ENCODE data around the gene HTR3A.

HTR3A gene

DNA sequence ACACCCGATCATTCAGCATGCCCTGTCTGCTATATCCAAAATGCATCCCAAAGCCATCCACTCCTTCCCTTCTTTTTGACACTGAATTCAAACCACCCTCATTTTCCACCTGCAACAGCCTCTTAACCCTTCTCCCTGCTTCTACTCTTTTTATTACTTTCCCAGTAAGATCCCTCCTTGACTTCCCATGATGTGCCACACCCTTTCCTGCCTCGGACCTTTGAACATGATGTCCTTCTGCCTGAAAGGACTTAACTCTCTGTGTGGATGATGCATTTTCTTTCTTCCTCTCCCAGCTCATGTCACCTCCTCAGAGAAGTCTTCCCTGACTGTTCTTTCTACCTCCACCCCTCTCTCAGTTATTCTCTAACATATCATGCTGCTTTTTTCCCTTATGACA lies 36.5 kb downstream of the HTR3A start (continued):
- TF ChIP-seq, protein P1, sequence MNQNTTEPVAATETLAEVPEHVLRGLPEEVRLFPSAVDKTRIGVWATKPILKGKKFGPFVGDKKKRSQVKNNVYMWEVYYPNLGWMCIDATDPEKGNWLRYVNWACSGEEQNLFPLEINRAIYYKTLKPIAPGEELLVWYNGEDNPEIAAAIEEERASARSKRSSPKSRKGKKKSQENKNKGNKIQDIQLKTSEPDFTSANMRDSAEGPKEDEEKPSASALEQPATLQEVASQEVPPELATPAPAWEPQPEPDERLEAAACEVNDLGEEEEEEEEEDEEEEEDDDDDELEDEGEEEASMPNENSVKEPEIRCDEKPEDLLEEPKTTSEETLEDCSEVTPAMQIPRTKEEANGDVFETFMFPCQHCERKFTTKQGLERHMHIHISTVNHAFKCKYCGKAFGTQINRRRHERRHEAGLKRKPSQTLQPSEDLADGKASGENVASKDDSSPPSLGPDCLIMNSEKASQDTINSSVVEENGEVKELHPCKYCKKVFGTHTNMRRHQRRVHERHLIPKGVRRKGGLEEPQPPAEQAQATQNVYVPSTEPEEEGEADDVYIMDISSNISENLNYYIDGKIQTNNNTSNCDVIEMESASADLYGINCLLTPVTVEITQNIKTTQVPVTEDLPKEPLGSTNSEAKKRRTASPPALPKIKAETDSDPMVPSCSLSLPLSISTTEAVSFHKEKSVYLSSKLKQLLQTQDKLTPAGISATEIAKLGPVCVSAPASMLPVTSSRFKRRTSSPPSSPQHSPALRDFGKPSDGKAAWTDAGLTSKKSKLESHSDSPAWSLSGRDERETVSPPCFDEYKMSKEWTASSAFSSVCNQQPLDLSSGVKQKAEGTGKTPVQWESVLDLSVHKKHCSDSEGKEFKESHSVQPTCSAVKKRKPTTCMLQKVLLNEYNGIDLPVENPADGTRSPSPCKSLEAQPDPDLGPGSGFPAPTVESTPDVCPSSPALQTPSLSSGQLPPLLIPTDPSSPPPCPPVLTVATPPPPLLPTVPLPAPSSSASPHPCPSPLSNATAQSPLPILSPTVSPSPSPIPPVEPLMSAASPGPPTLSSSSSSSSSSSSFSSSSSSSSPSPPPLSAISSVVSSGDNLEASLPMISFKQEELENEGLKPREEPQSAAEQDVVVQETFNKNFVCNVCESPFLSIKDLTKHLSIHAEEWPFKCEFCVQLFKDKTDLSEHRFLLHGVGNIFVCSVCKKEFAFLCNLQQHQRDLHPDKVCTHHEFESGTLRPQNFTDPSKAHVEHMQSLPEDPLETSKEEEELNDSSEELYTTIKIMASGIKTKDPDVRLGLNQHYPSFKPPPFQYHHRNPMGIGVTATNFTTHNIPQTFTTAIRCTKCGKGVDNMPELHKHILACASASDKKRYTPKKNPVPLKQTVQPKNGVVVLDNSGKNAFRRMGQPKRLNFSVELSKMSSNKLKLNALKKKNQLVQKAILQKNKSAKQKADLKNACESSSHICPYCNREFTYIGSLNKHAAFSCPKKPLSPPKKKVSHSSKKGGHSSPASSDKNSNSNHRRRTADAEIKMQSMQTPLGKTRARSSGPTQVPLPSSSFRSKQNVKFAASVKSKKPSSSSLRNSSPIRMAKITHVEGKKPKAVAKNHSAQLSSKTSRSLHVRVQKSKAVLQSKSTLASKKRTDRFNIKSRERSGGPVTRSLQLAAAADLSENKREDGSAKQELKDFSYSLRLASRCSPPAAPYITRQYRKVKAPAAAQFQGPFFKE (tag by site-specific recombination; IDR thresholded peaks at IDR 0.05; ENCODE audit: borderline replicate concordance) = no peak
- TF ChIP-seq REPIN1 (tag by site-specific recombination; IDR thresholded peaks at IDR 0.05; ENCODE audit: low read depth) (no peak), ZBTB8A (tag by site-specific recombination; IDR thresholded peaks at IDR 0.05) (no peak), EGR2 (tag by site-specific recombination; IDR thresholded peaks at IDR 0.05; ENCODE audit: low read depth) (no peak)
- TF ChIP-seq, protein P2, sequence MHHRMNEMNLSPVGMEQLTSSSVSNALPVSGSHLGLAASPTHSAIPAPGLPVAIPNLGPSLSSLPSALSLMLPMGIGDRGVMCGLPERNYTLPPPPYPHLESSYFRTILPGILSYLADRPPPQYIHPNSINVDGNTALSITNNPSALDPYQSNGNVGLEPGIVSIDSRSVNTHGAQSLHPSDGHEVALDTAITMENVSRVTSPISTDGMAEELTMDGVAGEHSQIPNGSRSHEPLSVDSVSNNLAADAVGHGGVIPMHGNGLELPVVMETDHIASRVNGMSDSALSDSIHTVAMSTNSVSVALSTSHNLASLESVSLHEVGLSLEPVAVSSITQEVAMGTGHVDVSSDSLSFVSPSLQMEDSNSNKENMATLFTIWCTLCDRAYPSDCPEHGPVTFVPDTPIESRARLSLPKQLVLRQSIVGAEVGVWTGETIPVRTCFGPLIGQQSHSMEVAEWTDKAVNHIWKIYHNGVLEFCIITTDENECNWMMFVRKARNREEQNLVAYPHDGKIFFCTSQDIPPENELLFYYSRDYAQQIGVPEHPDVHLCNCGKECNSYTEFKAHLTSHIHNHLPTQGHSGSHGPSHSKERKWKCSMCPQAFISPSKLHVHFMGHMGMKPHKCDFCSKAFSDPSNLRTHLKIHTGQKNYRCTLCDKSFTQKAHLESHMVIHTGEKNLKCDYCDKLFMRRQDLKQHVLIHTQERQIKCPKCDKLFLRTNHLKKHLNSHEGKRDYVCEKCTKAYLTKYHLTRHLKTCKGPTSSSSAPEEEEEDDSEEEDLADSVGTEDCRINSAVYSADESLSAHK (tag by site-specific recombination; IDR thresholded peaks at IDR 0.05) = no peak

DNA sequence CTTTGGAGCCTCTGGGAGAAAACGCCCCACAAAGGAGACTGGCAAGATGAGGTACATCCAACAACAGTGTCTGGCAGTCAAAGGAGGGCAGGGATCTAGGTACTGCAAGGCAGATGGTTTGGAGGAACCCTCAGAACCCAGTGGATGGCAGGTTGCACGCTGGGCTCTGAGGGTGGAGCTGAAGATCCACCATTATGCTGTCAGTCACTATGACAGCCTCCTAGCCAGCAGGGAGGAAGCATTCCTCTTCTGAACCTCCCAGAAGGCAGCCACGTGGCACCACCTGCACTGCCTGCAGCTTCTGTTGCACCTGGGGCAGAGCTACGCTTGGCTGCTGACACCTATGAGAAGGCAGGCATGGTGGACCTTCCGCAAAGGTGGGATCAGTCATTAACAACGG lies 40.2 kb downstream of the HTR3A start:
- Histone ChIP-seq H3K27ac (ENCODE audit: extremely low read depth, low read depth, low read length) (no peak overlapping the region), H3K36me3 (ENCODE audit: control insufficient read depth in 2 of 2, insufficient read depth in 1 of 2, low read length in 2 of 2) (no peaks in the 10 kb centered on the region), H3K9me3 (ENCODE audit: control insufficient read depth, insufficient read depth, low read depth, low read length) (no peaks in the 10 kb centered on the region), H3K4me1 (ENCODE audit: control insufficient read depth, insufficient read depth, low read length) (no peaks in the 10 kb centered on the region), H3K4me3 (ENCODE audit: low read depth, low read length) (no peak overlapping the region)
- POLR2A ChIA-PET = interaction anchor here (0.7 kb wide), 1 partner anchor 166 kb away, joined by 3 read pairs; no protein-coding TSS in a partner anchor
- TF ChIP-seq ZNF664 (tag by site-specific recombination; IDR thresholded peaks at IDR 0.05) (no peak), KLF10 (tag by site-specific recombination; IDR thresholded peaks at IDR 0.05) (no peak), GLI2 (tag by site-specific recombination; IDR thresholded peaks at IDR 0.05; ENCODE audit: borderline replicate concordance, low read depth) (no peak), ZNF544 (tag by site-specific recombination; IDR thresholded peaks at IDR 0.05) (no peak), ZFP3 (tag by site-specific recombination; IDR thresholded peaks at IDR 0.05; ENCODE audit: low read depth) (no peak), ZNF677 (tag by site-specific recombination; IDR thresholded peaks at IDR 0.05) (no peak), ZNF394 (tag by site-specific recombination; IDR thresholded peaks at IDR 0.05; ENCODE audit: borderline replicate concordance) (no peak), ZNF175 (tag by site-specific recombination; IDR thresholded peaks at IDR 0.05) (no peak), IKZF3 (tag by site-specific recombination; IDR thresholded peaks at IDR 0.05) (no peak), ZNF248 (tag by site-specific recombination; IDR thresholded peaks at IDR 0.05) (no peak), ZXDB (tag by site-specific recombination; IDR thresholded peaks at IDR 0.05) (no peak)
- TF ChIP-seq, protein P3, sequence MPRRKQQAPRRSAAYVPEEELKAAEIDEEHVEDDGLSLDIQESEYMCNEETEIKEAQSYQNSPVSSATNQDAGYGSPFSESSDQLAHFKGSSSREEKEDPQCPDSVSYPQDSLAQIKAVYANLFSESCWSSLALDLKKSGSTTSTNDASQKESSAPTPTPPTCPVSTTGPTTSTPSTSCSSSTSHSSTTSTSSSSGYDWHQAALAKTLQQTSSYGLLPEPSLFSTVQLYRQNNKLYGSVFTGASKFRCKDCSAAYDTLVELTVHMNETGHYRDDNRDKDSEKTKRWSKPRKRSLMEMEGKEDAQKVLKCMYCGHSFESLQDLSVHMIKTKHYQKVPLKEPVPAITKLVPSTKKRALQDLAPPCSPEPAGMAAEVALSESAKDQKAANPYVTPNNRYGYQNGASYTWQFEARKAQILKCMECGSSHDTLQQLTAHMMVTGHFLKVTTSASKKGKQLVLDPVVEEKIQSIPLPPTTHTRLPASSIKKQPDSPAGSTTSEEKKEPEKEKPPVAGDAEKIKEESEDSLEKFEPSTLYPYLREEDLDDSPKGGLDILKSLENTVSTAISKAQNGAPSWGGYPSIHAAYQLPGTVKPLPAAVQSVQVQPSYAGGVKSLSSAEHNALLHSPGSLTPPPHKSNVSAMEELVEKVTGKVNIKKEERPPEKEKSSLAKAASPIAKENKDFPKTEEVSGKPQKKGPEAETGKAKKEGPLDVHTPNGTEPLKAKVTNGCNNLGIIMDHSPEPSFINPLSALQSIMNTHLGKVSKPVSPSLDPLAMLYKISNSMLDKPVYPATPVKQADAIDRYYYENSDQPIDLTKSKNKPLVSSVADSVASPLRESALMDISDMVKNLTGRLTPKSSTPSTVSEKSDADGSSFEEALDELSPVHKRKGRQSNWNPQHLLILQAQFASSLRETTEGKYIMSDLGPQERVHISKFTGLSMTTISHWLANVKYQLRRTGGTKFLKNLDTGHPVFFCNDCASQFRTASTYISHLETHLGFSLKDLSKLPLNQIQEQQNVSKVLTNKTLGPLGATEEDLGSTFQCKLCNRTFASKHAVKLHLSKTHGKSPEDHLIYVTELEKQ (tag by site-specific recombination; IDR thresholded peaks at IDR 0.05; ENCODE audit: borderline replicate concordance) = no peak
- TF ChIP-seq, protein P4, sequence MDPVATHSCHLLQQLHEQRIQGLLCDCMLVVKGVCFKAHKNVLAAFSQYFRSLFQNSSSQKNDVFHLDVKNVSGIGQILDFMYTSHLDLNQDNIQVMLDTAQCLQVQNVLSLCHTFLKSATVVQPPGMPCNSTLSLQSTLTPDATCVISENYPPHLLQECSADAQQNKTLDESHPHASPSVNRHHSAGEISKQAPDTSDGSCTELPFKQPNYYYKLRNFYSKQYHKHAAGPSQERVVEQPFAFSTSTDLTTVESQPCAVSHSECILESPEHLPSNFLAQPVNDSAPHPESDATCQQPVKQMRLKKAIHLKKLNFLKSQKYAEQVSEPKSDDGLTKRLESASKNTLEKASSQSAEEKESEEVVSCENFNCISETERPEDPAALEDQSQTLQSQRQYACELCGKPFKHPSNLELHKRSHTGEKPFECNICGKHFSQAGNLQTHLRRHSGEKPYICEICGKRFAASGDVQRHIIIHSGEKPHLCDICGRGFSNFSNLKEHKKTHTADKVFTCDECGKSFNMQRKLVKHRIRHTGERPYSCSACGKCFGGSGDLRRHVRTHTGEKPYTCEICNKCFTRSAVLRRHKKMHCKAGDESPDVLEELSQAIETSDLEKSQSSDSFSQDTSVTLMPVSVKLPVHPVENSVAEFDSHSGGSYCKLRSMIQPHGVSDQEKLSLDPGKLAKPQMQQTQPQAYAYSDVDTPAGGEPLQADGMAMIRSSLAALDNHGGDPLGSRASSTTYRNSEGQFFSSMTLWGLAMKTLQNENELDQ (tag by site-specific recombination; IDR thresholded peaks at IDR 0.05; ENCODE audit: low read depth) = no peak
- CTCF ChIA-PET = interaction anchor here (1.0 to 2.4 kb wide), 4 partner anchors 21 to 247 kb away, joined by 3 to 15 read pairs (median 8); no protein-coding TSS in a partner anchor

Data from HEK293 (cell line).